ENCODE results near the gene ZNF497.

ZNF497 gene

DNA sequence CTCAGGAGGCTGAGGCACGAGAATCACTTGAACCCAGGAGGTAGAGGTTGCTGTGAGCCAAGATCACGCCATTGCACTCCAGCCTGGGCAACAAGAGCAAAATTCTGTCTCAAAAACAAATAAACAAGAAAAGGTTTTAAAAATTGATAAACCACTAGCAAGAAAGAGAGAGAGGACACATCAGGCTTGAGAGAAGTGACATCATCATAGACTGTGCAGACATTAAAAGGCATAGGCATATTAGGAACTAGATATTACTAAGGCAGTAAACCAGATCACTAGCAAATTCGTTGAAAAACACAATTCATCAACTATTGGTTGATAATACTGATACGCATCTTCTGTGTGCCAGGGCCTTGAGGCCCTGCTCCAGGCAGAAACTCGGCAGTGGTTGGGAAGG lies 17.0 kb downstream of the ZNF497 start:
- no peak for DNase-seq

DNA sequence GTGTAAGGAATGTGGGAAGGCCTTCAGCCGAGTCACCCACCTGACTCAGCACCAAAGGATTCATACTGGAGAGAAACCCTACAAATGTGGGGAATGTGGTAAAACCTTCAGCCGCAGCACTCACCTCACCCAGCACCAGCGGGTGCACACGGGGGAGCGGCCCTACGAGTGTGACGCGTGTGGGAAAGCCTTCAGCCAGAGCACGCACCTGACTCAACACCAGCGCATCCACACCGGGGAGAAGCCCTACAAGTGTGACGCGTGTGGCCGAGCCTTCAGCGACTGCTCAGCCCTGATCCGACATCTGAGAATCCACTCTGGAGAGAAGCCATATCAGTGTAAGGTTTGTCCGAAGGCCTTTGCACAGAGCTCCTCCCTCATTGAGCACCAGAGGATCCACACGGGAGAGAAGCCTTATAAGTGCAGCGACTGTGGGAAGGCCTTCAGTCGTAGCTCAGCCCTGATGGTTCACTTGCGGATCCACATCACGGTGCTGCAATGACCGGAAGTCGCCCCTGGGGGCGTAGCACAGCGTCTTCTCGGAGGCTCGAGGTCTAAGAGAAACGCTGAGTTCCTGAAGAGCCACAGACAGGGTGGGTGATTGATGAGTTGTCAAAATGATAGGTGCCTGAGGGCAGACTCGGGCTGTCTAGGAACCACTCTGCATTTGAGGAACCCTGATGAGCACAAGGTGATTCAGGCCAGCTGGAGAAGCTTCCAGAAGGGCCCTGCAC lies 23.6 kb downstream of the ZNF497 start:
- no peak for DNase-seq

DNA sequence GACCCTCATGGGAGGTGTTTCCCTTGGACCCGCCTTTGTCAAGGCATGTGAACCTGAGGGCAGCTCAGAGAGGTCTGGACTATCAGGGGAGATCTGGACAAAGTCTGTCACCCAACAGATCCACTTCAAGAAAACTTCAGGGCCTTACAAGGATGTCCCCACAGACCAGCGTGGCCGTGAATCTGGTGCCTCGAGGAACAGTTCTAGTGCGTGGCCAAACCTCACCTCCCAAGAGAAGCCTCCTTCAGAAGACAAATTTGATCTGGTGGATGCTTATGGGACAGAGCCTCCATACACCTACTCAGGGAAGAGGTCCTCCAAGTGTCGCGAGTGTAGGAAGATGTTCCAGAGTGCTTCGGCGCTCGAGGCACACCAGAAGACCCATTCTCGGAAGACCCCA lies 24.2 kb downstream of the ZNF497 start:
- DNase-seq = no peak

- no peak for DNase-seq
Measured at GRCh38 chr19:58336820-58337219, 25.7 kb downstream of the ZNF497 start.

DNA sequence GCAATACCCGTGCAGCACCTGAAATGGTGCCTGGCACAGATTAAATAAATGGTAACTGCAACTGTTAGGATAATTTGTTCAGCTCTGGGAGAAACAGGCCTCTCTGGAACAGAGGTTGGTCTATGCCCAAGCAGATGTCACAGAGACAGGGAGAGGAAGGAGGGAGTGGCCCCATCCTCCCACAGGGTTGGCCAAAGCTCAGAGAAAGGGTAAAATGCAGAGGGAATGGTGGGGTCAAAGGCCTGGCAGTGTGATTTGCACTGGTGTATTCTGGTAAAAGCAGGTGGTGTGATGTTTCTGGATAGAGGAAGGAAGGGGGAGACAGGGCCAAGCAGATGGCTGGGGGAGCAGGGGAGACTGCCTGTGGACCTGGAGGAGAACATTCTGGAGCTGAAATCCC lies 26.3 kb downstream of the ZNF497 start:
- no peak for DNase-seq

DNA sequence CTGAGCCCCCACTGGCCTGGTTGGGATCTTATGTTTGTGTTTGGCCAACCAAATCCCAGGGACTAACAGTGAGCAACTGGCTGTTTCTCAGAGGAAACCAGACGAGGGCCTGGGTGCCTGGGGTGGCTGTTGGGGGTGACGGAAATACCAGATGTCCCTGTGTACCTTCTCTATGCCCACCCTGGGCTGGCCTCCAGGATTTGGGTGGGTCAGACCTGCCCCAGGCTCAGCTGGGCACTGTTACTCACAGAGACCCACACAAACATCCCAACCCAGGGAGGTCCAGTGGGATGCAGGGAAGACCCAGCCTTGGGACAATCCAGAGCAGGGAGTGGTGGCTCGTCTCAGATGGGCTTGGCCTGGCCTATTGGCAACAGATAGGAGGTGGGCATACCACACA lies 26.9 kb downstream of the ZNF497 start:
- DNase-seq = no peak

DNA sequence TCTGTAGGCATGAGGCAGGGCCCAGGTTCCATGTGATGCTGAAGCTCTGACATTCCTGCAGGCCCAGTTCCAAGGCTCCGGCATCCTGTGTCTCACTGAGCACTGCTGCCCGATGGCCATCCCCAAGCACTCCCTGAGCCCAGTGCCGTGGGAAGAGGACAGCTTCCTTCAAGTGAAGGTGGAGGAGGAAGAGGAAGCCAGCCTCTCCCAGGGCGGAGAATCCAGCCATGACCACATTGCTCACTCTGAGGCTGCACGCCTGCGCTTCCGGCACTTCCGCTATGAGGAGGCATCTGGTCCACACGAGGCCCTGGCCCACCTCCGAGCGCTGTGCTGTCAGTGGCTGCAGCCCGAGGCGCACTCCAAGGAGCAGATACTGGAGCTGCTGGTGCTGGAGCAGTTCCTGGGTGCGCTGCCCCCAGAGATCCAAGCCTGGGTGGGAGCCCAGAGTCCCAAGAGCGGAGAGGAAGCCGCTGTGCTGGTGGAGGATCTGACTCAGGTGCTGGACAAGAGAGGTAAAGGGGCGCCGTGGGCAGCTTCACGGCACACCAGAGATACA lies 27.8 kb downstream of the ZNF497 start:
- no peak for DNase-seq

DNA sequence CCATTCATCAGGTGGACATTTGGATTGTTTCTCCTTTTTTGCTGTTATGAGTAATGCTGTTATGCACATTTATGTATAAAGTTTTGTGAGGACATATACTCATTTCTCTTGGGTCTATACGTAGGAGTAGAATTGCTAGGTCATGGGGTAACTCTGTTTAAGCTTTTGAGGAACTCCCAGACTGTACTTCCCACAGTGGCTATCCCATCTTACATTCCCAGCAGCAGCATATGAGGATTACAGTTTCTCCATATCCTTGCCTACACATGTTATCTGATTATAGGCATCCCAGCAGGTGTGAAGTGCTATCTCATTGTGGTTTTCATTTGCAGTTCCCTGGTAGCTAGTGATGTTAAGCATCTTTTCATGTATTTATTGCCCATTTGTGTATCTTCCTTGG lies 29.9 kb downstream of the ZNF497 start:
- no peak for DNase-seq

GRCh38 chr19:58330458-58330857 lies 32.1 kb downstream of the ZNF497 start:
- DNase-seq = no peak

GRCh38 chr19:58328999-58329398 lies 33.6 kb downstream of the ZNF497 start:
- no peak for DNase-seq

DNA sequence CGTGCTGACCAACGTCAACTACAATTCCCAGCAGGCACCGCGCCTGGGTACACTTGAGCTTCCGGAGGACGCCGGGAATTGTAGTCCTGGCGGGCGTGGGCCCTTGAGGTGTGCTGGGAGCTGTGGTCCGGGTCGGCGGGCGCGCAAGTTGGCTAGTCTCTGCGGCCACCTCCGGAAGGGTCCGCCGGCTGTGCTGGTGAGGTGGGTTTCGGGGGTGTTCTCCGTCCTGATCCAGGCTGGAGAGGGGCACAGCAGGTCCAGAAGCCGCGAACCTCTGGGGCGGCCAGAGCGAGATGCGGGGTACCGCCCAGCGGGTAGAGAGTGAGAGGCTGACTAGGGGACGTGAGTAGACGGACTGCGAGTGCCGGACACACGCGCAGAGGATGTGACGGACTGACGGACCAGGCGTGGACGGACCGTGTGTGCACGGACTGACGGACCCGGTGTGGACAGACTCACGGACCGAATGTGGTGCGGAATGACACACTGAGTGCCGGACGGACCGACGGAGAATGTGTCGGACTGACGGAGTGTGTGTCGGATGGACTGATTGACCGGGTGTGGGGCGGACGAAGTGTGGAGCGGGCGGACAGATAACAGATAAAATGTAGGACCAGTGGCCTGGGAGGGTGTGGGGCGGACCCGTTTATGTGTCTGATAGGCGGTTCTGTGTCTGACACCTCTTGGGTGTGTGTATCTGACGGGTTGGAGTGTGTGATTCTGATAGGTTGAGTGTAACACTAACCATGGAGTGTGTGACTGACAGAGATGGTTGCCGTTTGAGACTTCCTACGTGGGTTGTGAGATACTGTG lies 35.4 kb downstream of the ZNF497 start, which contains the start of gene ZSCAN22:
Gene ZSCAN22 (plus strand): TSS at position 81 of the 813 bp plus-strand sequence. CDS start 7,809 bp downstream, outside the sequence.
- peak; percentile 85 to 86 for DNase-seq

DNA sequence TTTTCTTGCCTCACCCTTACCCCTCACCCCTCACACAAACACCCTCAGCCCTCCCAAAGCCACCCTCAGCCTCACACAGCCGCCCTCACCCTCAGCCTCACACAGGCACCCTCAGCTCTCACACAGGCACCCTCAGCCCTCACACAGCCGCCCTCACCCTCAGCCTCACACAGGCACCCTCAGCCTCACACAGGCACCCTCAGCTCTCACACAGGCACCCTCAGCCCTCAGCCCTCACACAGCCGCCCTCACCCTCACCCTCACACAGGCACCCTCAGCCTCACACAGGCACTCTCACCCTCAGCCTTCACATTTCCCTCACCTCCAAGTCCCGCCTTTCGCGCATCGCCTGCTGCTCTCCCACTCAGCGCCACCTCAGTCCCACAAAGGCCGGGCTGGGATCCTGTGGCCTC lies 36.0 kb downstream of the ZNF497 start:
- DNase-seq = no peak

DNA sequence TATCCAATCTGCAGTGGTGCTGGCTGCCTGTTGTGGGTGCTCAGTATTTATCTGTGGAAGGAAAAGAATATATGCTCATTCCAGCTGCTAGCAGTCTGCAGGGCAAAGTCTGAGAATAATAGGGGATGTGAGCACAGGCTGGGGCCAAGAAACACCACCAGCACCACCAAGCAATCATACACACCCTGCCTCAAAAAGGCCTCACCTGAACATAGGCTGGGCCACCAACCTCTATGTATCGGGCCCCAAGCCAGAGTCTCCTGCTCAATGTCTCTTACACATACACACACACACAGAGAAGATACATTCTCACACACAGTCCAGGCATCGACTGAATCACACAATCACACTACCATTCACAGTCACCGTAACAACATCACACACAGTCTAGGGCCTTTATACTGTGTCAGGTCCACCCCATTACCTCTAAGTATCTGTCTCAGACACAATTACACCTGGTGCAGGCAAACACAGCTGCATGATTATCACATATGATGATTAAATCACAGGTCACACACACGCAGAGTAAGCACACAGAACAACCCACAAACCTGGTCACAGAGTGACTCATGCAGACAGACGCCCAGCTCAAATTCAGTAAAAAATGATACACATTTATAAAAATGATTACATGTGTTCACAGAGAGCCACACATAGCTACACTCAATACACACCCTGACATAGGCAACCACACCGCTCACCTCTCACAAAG lies 37.1 kb downstream of the ZNF497 start:
- peak in 1 of 2 experiments; percentile 12 for DNase-seq

DNA sequence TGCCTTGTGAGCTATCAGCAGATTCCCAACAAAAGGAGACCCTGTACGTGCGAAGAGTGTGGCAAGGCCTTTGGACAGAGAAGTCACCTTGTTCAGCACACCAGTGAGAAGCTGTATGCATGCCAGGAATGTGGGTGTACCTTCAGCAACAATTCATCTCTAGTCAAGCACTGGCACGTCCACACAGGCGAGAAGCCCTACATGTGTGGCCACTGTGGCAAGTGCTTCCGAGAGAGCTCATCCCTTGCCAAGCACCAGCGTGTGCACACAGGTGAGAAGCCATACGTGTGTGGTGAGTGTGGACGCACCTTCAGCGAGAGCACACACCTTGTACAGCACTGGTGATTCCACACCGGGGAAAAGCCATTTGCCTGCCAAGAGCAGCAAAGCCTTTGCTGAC lies 43.3 kb downstream of the ZNF497 start:
- DNase-seq = no peak

- no peak for DNase-seq
Measured at GRCh38 chr19:58318297-58318696, 44.3 kb downstream of the ZNF497 start.

- no peak for DNase-seq
Measured at GRCh38 chr19:58317476-58318072, 45.0 kb downstream of the ZNF497 start.

- no peak for DNase-seq
Measured at GRCh38 chr19:58315580-58315979, 47.0 kb downstream of the ZNF497 start.

GRCh38 chr19:58311345-58311865 lies 51.1 kb downstream of the ZNF497 start:
- DNase-seq = no peak

DNA sequence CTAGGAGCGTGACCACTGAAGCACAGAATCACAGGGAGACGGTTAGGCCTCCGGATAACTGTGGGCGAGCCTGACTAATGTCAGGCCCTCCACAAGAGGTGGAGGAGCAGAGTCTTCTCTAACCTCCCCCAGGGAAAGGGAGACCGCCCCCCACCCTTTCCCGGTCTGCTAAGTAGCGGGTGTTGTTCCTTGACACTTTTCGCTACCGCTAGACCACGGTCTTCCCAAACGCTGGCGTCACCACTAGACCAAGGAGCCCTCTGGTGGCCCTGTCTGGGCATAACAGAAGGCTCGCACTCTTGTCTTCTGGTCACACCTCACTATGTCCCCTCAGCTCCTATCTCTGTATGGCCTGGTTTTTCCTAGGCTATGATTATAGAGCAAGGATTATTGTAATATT lies 51.9 kb downstream of the ZNF497 start:
- peak in 1 of 2 experiments; percentile 5 for DNase-seq

DNA sequence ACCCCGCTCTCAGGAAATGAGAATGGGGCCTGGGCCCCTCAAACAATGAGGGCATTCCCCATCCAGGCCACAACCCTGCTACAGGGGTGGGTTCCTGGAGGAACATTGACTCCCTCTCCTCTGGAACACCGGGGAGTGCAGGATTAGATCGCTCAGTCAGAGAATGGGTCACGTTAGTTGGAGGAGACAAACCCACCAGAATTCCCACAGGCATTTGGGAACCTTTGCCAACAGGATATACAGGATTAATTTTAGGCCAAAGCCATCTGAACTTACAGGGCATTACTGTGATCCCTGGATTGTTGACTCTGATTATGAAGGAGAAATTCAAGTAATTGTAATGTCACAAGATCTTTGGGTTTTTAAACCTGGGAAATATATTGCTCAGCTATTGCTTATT lies 54.8 kb downstream of the ZNF497 start:
- no peak for DNase-seq

DNA sequence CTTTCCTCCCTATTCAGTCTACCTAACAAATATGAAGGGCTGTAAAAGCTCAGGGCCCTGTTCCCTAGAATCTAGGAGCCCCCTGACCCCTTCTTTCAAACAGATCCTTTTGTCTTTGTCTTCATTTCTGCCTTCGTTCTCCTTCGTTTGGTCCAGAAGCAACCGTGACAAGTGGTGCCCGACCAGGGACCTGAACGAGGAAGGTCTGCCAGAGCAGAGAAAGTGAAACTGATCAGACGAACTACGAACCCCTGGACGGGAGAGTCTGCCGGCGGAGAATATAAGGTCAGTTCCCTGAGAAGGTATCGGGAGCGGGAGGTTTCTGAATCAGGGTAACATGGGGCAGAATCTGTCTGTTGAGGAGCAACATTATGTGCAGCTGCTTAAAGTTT lies 56.6 kb downstream of the ZNF497 start:
- DNase-seq = no peak

Measured in stimulated activated CD4-positive, alpha-beta T cell treated with anti-CD3 and anti-CD28 coated beads, Interleukin-4, amount 100 ng/mL, for 4 hours (primary cell).